HG03108 (cell line): ENCODE data around the gene SLC43A3.
A peak's percentile ranks its signal among the peaks of the same experiment; 100 is the strongest.
"Not testable (repeated sequence)": the region's sequence is repeated elsewhere in the genome, so short reads cannot be mapped to it uniquely, and the experiment has no call there.

Source experiments
- ATAC-seq: cut with Tn5 transposase; IDR thresholded peaks from one replicate; pipeline ENCODE4 v1.9.1; 2021; ENCODE audit warnings: moderate library complexity; ENCODE audit not compliant: unreplicated experiment

Gene SLC43A3

GRCh38 chr11:57407941-57408475, 18.9 kb downstream of the SLC43A3 start:
- ATAC-seq: no peak

DNA sequence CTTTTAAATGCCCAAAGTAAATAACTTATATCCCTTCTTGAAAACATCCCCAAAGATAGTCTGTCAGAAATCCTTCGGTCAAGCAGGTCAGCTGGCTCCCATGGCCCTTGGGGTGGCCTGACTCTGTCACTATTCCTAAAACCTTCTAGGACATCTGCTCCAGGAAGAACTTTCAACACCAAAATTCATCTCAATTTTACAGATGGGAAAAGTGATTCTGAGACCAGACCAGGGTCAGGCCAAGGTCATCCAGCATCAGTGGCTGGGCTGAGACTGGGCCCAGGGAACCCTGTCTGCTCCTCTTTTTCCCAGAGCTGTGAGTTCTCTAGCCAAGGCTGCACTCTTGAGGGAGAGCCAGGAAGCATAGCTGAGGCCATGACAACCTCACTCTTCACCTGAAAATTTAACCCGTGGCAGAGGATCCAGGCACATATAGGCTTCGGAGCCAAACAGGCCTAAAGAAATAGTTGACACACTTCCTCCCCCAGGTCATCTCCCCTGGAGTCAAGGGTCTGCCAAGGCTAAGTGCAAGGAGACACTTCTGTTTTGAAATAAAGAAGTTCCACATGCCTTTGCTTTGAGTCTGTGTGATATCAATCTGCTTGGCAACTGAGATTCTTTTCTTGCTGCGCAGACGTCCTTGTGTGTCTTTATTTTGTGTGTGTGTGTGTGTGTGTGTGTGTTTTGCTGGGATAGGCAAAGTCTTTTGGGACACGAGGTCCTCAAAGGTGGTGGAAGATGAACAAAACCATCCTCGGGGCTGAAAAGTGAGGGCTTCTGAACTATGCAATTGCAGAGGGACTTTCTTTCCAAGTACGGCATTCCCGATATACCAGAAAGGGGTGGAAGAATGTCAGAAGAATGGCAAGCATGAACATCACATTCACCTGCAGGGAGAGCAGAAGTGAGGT, 19.7 kb downstream of the SLC43A3 start:
- ATAC-seq: no peak

GRCh38 chr11:57406337-57406904, 20.5 kb downstream of the SLC43A3 start:
- peak; percentile 75 for ATAC-seq

- ATAC-seq: no peak
Measured at GRCh38 chr11:57405271-57405860, 21.6 kb downstream of the SLC43A3 start.

DNA sequence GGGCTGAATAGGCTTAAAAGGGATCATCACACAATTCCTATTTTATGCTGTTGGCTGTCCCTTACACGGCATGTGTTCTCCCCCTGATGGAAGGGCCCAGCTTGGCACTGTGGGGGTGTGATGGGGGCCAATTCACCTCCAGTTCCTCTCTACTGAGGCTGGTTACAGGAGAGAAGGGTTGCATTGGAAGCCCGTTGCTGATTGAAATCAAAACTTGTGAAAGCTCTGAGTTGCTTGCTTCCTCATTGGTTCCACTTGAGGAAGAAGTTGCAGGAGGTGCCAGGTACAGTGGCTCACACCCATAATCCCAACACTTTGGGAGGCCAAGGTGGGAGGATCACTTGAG, 23.1 kb downstream of the SLC43A3 start:
- no peak for ATAC-seq

DNA sequence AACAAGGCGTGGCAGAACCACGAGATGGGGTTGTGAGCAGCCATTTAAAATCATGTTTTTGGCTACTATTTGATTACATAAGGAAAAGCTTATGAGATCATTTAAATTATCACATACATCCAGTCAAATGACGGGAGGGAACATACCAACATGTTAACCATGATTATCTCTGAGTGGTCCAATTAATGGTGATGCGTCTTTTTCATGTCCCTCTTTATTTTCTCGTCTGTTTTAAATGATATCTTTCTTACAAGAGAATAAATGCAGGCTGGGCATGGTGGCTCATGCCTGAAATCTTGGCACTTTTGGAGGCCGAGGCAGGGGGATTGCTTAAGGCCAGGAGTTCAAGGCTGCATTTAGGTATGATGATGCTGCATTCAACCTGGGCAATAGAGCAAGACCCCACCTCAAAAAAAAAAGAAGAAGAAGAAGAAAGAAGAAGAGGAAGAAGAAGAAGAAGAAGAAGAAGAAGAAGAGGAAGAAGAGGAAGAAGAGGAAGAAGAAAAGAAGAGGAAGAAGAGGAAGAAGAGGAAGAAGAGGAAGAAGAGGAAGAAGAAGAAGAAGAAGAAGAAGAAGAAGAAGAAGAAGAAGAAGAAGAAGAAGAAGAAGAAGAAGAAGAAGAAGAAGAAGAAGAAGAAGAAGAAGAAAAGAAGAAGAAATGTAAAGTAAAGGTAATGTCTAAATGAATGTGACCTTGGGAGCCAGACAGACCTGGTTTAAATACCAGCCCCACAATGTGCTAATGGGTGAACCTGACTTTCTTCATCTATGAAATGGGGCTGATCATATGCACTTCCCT, 23.7 kb downstream of the SLC43A3 start:
- ATAC-seq: not testable (repeated sequence)

DNA sequence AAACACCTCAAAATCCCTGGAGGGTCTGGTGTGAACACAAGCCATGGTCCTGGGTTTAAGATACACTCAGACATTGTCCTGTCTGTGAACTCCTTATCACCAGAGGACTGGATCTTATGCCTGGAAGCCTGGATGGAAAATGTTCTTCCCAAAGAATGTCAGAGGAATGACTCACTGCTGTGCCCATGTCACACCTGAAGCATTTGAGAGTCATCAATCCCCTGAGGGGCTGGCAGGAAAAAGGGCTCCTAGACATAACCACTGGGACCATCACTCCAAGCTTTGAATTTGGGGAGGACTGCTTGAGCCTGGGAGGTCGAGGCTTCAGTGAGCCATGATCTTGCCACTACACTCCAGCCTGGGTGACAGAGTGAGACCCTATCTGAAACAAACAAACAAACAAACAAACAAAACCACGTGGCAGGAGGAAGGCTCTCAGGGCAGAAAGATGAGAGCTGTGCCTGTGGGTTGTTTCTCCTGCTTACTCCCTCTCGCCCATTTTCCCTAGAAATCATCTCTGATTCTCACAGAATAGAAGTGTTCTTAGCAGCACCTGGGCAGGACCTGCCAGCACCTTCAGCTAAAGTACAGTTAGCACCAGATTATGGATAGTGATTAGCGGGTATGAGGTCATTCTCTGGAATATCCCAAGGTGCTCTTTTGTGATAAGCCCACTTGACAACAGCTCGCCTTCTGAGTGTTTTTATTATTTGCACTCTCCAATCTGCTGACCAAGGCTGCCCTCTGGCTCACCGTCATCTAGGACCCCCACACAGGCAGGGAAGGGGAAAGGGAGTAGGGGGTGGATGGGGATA, 24.5 kb downstream of the SLC43A3 start:
- ATAC-seq: no peak

DNA sequence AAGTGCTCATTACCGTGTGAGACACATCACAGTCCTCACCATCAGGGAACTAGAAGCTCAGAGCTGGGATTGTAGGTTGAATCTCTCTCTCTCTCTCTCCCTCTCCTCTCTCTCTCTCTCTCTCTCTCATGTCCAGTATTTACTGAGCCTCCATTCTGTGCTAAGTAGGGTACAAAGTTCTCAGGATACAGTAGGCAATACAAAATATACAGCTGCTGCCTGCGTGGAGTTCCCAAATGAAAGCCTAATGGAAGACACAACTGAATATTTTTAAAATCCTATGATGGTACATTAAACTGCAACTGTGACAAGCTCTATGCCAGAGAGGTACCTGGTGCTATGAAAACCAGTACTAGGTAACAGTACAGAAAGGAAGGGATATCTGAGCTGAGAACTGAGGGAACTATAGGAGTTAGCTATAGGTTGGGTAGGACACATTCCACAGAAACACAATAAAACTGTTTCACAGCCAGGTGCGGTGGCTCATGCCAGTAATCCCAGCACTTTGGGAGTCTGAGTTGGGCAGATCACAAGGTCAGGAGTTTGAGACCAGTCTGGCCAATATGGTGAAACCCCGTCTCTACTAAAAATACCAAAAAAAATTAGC, 26.8 kb downstream of the SLC43A3 start:
- ATAC-seq: no peak

DNA sequence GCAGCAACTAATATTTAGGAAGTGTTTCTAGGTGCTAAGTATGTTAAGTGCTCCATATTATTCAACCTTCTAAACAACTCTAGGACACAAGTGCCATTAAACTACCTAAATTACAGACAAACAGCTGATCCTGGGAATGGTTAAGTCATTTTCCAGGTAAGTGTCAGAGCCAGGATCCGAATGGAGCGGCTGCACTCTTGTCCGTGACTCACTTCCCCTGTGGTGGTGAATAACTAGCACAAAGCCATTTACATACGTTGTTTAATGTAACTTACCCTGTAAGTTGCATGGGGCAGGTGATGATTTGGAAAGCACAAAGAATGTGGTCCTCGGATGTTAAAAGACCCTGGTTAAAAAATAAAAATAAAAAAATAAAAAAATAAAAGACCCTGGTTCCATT, 27.7 kb downstream of the SLC43A3 start:
- ATAC-seq: no peak

DNA sequence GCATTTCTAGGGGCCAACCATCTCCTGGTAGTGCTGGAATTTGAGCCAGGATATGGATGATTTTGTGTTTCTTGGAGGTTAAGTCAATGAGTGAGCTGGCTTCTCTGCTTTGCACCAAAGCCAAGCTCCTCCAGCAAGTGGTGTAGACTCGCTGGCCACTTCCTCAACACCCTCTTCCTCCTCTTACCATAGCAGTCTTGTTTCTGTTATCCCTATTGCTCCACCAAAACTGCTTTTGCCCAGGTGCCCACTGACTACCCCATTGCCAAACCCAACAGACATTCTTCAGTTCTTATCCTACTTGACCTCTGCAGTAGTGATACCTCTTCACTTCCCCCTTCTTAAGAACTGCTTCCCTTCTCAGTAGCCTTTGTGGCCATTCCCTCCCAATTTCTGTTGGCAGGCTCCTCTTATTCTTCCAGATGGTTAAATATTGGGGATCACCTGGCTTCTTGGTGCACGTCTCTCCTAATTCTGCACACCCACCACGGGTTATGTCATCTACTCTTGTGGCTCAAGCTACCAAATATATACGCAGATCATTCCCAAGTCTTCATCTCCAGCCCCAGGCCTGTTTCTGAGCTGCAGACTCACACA, 29.4 kb downstream of the SLC43A3 start:
- ATAC-seq: no peak

DNA sequence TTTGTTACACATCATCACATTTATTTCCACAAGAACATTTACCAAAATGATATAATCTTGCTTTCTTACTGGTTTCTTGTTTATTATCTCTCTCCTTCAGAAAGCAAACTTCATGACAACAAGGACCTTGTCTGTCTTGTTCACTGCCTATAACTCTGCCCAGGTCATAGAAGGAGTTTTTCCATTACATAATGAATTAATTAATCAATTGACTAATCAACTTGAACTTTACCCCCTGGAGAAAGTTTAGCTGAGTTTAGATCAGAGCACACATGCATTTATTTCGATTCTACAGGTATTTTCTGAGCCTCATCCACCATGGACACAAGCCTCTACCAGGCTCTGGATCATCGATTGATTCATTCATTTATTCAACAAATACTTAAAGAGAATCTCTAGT, 30.2 kb downstream of the SLC43A3 start:
- no peak for ATAC-seq

DNA sequence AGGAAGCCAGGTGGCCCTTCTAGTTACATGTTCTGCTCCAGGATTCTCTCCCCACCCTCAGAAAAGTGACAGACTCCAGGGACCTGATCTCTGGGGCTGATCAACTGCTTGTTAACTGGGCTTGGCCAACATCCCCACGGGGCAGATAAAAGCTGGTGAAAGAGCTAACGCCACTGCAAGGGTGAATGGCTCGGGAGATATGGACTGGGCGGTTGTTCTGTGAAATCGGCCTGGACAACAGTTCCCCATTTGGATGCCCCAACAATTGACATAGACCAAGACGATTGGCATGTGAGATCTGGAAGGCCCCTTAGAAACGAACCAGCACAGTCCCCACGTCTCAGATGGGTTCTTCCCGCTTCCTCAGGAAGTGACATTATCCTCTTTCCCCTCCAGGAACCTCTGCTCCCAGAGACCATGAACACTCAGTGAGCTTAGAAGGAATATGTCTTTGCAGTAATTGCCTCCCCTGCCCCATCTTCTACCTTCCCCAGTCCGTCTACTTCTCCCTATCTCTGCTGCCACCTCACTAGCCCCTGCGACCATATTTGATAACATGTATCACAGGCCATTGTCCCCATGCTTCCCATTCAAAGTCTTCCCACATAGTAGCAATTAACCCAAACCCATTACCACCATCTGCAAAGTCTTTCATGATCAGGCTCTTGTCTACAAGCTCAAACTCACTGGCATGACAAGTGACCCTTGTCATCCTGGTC, 30.9 kb downstream of the SLC43A3 start:
- ATAC-seq: no peak

GRCh38 chr11:57394203-57394965, 32.5 kb downstream of the SLC43A3 start:
- no peak for ATAC-seq

- ATAC-seq: no peak
Measured at GRCh38 chr11:57392763-57393105, 34.2 kb downstream of the SLC43A3 start.

- ATAC-seq: no peak
Measured at GRCh38 chr11:57392066-57392762, 34.7 kb downstream of the SLC43A3 start.

- no peak for ATAC-seq
Measured at GRCh38 chr11:57391539-57391938, 35.4 kb downstream of the SLC43A3 start.

- no peak for ATAC-seq
Measured at GRCh38 chr11:57391111-57391510, 35.8 kb downstream of the SLC43A3 start.

DNA sequence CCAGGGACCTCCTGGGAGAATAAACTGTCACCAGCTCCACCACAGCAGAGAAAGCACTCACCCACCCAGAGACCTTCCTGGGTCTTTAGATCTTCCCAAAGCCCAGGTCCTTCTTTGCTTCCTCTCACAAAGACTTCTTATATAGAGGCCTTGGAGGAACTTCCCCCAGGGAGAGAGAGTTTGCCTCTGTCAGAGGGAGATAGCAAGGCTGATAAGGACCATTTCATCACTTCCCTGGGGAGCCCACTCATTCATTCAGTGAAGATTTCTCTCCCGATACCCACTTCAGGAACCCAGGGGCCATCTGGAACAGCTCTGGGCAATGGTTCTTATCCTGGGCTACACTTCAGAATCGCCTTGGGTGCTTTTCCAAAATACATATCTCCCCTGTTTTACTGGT, 36.4 kb downstream of the SLC43A3 start, which contains the start of gene PRG2:
TSS of gene PRG2 (minus strand) at position 116 of the 400 bp plus-strand sequence. CDS start 706 bp downstream, outside the sequence.
- ATAC-seq: no peak
